Neural cell (in vitro differentiated cells): ENCODE data around the gene ALDH1A3.

Experiments
- CTCF ChIP-seq: fragments of 450-650 bp; IDR thresholded peaks from 2 replicates; pipeline ENCODE4 v1.5.1; 2014; ENCODE audit warnings: antibody characterized with exemption, mild to moderate bottlenecking, moderate library complexity; ENCODE audit not compliant: poor library complexity, severe bottlenecking
- EP300 ChIP-seq: fragments of 450-650 bp; conservative IDR thresholded peaks from 2 replicates; pipeline ENCODE4 v1.6.1; 2014; ENCODE audit warnings: antibody characterized with exemption, mild to moderate bottlenecking, moderate library complexity; ENCODE audit not compliant: poor library complexity, severe bottlenecking
- EZH2 ChIP-seq: fragments of 200-600, 300-800 bp; shearing (Covaris generic), sonication (generic); IDR thresholded peaks from 2 replicates; pipeline ENCODE4 v1.6.1; 2014; ENCODE audit warnings: antibody characterized with exemption, low read length, borderline replicate concordance, mild to moderate bottlenecking; ENCODE audit not compliant: insufficient read depth, poor library complexity, severe bottlenecking
- MXI1 ChIP-seq: fragments of 450-650 bp; conservative IDR thresholded peaks from 2 replicates; pipeline ENCODE4 v1.6.1; 2014; ENCODE audit warnings: antibody characterized with exemption, mild to moderate bottlenecking; ENCODE audit not compliant: poor library complexity, severe bottlenecking
- POLR2AphosphoS5 ChIP-seq: IDR thresholded peaks from 2 replicates; pipeline ENCODE4 v1.6.1; 2012
- RAD21 ChIP-seq: fragments of 450-650 bp; conservative IDR thresholded peaks from 2 replicates; pipeline ENCODE4 v1.6.1; 2014; ENCODE audit warnings: antibody characterized with exemption, mild to moderate bottlenecking, moderate library complexity
- REST ChIP-seq: IDR thresholded peaks from 2 replicates; pipeline ENCODE4 v1.6.1; 2012; ENCODE audit warnings: borderline replicate concordance
- SMC3 ChIP-seq: fragments of 450-650 bp; conservative IDR thresholded peaks from 2 replicates; pipeline ENCODE4 v1.6.1; 2014; ENCODE audit warnings: antibody characterized with exemption, mild to moderate bottlenecking, moderate library complexity; ENCODE audit not compliant: poor library complexity
- TAF1 ChIP-seq: IDR thresholded peaks from 2 replicates; pipeline ENCODE4 v1.6.1; 2012; ENCODE audit warnings: low read depth

DNA sequence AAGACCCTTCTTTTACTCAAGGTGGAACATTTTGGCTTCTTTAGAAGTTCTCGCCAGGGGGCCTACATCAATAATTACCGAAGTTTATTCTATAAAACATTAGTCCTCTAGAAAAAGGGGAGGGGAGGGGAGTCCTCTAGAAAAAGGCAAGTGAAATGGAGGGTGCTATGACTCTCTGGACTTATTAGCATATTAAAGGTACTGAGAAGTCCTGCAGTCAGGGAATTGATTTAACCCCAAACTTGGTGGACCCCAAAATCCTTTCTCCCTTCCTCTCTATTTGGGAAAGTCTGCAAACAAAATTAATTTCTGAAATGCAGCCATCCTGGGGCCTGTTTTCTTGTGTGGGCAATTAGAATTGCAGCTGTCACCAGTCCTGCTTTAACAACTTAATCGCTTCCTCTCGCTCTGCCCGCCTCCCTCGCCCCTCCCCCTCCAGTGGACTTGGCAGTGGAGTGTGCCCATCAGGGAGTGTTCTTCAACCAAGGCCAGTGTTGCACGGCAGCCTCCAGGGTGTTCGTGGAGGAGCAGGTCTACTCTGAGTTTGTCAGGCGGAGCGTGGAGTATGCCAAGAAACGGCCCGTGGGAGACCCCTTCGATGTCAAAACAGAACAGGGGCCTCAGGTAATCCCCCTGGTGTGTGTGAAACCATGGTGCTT is 20.6 kb downstream of the ALDH1A3 start:
- TF ChIP-seq EZH2: no peak
- TF ChIP-seq CTCF: no peak
- TF ChIP-seq TAF1: no peak
- no peak for TF ChIP-seq SMC3
- TF ChIP-seq REST: no peak
- TF ChIP-seq MXI1: no peak
- no peak for TF ChIP-seq RAD21
- TF ChIP-seq POLR2AphosphoS5: no peak
- TF ChIP-seq EP300: no peak
